Activated CD4-positive, alpha-beta memory T cell treated with anti-CD3 and anti-CD28 coated beads for 36 hours (primary cell): ENCODE data around the gene INTS2. TPM values are rescaled to one million over a fixed set of nuclear protein-coding genes. Genes with fewer than 3 reads are reported as not detected.
A peak's percentile ranks its signal among the peaks of the same experiment; 100 is the strongest.

Experiments
- CTCF ChIA-PET: fragments of 350-600 bp; sonication (Branson Sonifier 250); formaldehyde crosslinking; loops from one replicate; lab custom pipeline; 2021; ENCODE audit warnings: antibody characterized with exemption, inconsistent platforms; lab: Charles Lee
- POLR2A ChIA-PET: fragments of 350-600 bp; sonication (Branson Sonifier 250); formaldehyde crosslinking; loops from one replicate; lab custom pipeline; 2021; ENCODE audit warnings: antibody characterized with exemption; lab: Charles Lee
- DNase-seq: peaks from one replicate; pipeline ENCODE4 v3.0.0-alpha.2; 2020
- H3K27ac Mint-ChIP-seq: one replicate; pipeline ENCODE4 v1.8.0; 2021; ENCODE audit warnings: mixed read lengths
- H3K27me3 Mint-ChIP-seq: one replicate; pipeline ENCODE4 v1.8.0; 2021; ENCODE audit warnings: mixed read lengths
- H3K36me3 Mint-ChIP-seq: one replicate; pipeline ENCODE4 v1.8.0; 2021; ENCODE audit warnings: mixed read lengths
- H3K4me1 Mint-ChIP-seq: one replicate; pipeline ENCODE4 v1.8.0; 2021; ENCODE audit warnings: low read depth, mixed read lengths
- H3K4me3 Mint-ChIP-seq: one replicate; pipeline ENCODE4 v1.8.0; 2021; ENCODE audit warnings: mild to moderate bottlenecking, mixed read lengths
- H3K9me3 Mint-ChIP-seq: one replicate; pipeline ENCODE4 v1.8.0; 2021; ENCODE audit warnings: mixed read lengths
- intact Hi-C: fragments of 100-400 bp; cut with micrococcal nuclease; formaldehyde crosslinking; loops from one replicate; pipeline ENCODE4 v1.15.1; 2023
- total RNA-seq, 2 experiments: library from RNA; stranded (reverse); gene quantifications; one replicate each; pipeline ENCODE4 v1.2.3, GENCODE V29; 2021

The INTS2 gene
- total RNA-seq: 10 to 100 TPM; 23.0 to 27.4 TPM

DNA sequence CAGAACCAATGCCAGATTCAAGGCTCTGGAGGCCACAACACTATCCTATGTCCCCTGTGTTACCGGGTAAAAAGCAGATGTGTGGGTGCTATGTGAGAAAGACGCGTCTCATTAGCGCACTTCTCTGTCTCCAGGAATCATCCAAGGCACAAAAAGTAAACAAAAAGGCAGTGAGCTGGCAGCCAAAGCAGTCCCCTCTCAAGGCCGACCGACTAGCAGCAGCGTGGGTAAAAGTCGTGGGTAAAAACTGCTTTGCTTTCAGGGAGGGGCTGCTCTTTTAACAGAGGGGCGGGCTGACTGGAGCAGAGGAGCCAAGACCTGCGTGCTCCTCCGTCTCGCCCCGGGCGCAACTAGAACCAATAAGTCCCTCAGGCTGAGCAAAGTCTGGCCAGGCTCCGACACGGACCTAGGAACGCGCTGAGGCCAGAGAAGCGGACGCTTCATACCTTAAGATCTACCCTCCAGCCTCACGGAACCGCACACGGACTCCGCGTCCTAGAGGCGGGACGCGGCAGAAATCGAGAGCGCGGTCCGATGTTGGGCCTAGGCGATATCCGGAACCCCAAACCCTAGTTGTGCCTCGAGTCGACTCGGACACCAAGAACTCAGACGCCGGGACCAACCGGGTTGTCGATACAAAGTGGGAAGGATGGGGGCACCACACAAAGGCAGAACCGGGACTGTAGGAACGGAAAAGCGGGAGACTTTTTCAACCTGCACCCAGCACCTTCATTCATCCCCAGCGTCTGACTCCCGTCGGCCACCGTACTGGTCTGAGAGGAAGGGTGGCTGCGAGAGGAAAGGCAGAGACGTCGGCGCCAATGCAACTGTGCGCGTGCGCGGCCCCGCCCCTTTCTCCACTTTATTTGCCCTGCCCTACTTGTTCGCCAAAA is at the start of gene INTS2:
INTS2 (minus strand) TSS at position 775 of the 893 bp plus-strand sequence. CDS start 1,338 bp downstream, outside the sequence.
- H3K27ac Mint-ChIP-seq: peak within 1 kb of the TSS; percentile 92
- peak; percentile 97 for DNase-seq
- peaks cover 7% of the 10 kb centered on the region for H3K36me3 Mint-ChIP-seq
- ChIA-PET POLR2A (interaction anchor here (1.3 kb wide), 1 partner anchor 64 kb away, joined by 3 read pairs; the partner anchor contains the start of gene BRIP1), CTCF (interaction anchor here (1.0 kb wide), 1 partner anchor 38 kb away, joined by 3 read pairs; no protein-coding TSS in a partner anchor)
- H3K4me3 Mint-ChIP-seq: peak within 1 kb of the TSS; percentile 90
- H3K4me1 Mint-ChIP-seq: peaks cover 20% of the 10 kb centered on the region
- H3K27me3 Mint-ChIP-seq: no peaks in the 10 kb centered on the region
- intact Hi-C loops: loop anchor here (1.0 to 2.0 kb wide), 3 partner anchors 64 to 181 kb away; partner anchors contain the start of gene BRIP1
- H3K9me3 Mint-ChIP-seq: no peaks in the 10 kb centered on the region

DNA sequence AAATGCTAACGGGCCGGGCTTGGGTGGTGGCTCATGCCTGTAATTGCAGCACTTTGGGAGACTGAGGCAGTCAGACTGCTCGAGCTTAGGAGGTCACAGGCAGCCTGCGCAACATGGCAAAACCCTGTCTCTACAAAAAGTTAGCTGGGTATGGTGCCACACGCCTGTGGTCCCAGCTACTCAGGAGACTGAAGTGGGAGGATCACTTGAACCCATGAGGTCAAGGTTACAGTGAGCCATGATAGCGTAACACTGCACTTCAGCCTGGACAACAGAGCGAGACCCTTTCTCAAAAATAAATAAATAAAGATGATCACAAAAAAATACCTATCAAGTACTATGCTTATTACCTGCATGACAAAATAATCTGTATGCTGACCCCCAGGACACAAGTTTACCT is 46.3 kb upstream of the INTS2 start:
- CTCF ChIA-PET: interaction anchor here (2.1 kb wide), 1 partner anchor 92 kb away, joined by 5 read pairs; no protein-coding TSS in a partner anchor
- Mint-ChIP-seq H3K27me3 (no peaks in the 10 kb centered on the region), H3K9me3 (no peaks in the 10 kb centered on the region), H3K4me1 (peaks cover 18% of the 10 kb centered on the region), H3K36me3 (peaks cover 30% of the 10 kb centered on the region), H3K4me3 (no peak overlapping the region), H3K27ac (no peak overlapping the region)
- DNase-seq: no peak
- intact Hi-C loops: loop anchor here (10.0 kb wide), 1 partner anchor 91 kb away; the partner anchor contains the start of gene MED13
- POLR2A ChIA-PET: no interaction called here

- ChIA-PET POLR2A (no interaction called here), CTCF (interaction anchor here (2.1 kb wide), 1 partner anchor 93 kb away, joined by 5 read pairs; no protein-coding TSS in a partner anchor)
- Mint-ChIP-seq H3K36me3 (peaks cover 27% of the 10 kb centered on the region), H3K4me1 (peaks cover 18% of the 10 kb centered on the region), H3K9me3 (no peaks in the 10 kb centered on the region), H3K27me3 (no peaks in the 10 kb centered on the region), H3K27ac (no peak overlapping the region), H3K4me3 (no peak overlapping the region)
- intact Hi-C loops: loop anchor here (10.0 kb wide), 1 partner anchor 92 kb away; the partner anchor contains the start of gene MED13
- no peak for DNase-seq
These were observed 44.5 kb upstream of the INTS2 start for GRCh38 chr17:61972311-61972710.

DNA sequence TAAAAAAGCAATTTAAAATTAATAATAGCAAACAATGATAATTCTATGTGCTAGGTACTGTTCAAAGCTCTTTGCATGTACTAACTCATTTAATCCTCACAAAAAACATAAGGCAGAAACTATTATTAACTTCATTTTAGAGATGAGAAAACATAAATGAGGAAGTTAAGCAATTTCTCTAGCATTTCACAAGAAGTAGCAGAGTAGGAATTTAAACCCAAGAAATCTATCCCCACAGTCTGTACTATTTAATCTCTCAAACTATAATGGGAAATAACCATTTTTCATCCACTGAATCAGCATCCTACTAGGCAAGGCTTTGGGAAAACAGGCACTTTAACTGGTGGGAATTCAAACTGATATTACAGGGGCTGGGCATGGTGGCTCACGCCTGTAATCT is 42.2 kb upstream of the INTS2 start:
- intact Hi-C loops: loop anchor here (10.0 kb wide), 1 partner anchor 95 kb away; the partner anchor contains the start of gene MED13
- no peaks in the 10 kb centered on the region for H3K9me3 Mint-ChIP-seq
- ChIA-PET CTCF (no interaction called here), POLR2A (interaction anchor here (0.5 kb wide), 1 partner anchor 1599 kb away, joined by 5 read pairs; no protein-coding TSS in a partner anchor)
- H3K4me3 Mint-ChIP-seq: no peak overlapping the region
- no peaks in the 10 kb centered on the region for H3K27me3 Mint-ChIP-seq
- no peak for DNase-seq
- H3K36me3 Mint-ChIP-seq: peaks cover 26% of the 10 kb centered on the region
- H3K4me1 Mint-ChIP-seq: peaks cover 7% of the 10 kb centered on the region
- H3K27ac Mint-ChIP-seq: no peak overlapping the region

- CTCF ChIA-PET: no interaction called here
- H3K36me3 Mint-ChIP-seq: peaks cover 20% of the 10 kb centered on the region
These were observed 41.0 kb upstream of the INTS2 start for GRCh38 chr17:61968757-61969156.

DNA sequence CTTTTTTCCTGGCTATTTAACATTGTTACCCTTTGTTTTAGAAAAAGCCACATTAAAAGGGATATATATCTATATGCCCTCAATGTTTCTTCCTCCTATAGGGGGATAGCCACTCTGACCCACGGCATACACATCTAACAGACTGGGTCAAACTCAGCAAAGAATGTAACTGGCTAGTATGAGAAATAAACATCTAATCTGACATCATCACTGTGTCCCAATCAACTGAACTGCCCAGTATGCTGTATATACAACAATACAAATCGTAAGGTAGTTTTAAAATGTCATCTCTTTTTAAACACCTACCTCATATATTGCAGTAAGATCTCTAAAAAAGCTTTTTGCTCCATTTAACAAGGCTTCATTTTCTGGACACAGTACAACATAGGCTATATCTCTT is 39.9 kb upstream of the INTS2 start:
- peaks cover 21% of the 10 kb centered on the region for H3K36me3 Mint-ChIP-seq
- intact Hi-C loops: no loop called here
- H3K27ac Mint-ChIP-seq: no peak overlapping the region
- ChIA-PET CTCF (no interaction called here), POLR2A (no interaction called here)
- H3K27me3 Mint-ChIP-seq: no peaks in the 10 kb centered on the region
- no peaks in the 10 kb centered on the region for H3K4me1 Mint-ChIP-seq
- H3K9me3 Mint-ChIP-seq: no peaks in the 10 kb centered on the region
- no peak overlapping the region for H3K4me3 Mint-ChIP-seq
- DNase-seq: no peak

More at GRCh38 chr17:61968757-61969156, 41.0 kb upstream of the INTS2 start:
- Mint-ChIP-seq H3K4me3 (no peak overlapping the region), H3K4me1 (no peaks in the 10 kb centered on the region), H3K27me3 (no peaks in the 10 kb centered on the region), H3K27ac (no peak overlapping the region), H3K9me3 (no peaks in the 10 kb centered on the region)
- POLR2A ChIA-PET: no interaction called here
- intact Hi-C loops: no loop called here
- DNase-seq: no peak

DNA sequence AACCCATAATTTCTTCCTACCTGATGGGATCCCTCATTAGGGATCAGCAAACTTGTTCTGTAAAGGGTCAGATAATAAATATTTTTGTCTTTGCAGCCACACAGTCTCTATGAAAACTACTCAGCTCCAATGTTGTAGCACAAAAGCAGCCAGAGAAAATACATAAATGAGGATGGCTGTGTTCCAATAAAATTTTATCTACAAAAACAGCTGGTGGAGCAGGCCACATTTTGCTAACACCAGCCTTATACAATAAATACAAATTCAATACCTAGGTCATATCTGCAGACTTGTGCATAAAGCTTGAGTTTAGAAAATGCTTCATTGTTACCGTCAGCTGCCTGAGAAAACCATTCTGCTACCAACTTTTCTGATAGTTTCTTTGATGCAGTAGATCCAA is 38.4 kb upstream of the INTS2 start:
- Mint-ChIP-seq H3K36me3 (peaks cover 19% of the 10 kb centered on the region), H3K4me1 (no peaks in the 10 kb centered on the region), H3K27me3 (no peaks in the 10 kb centered on the region), H3K27ac (no peak overlapping the region), H3K4me3 (no peak overlapping the region), H3K9me3 (no peaks in the 10 kb centered on the region)
- ChIA-PET POLR2A (no interaction called here), CTCF (interaction anchor here (1.5 kb wide), 1 partner anchor 38 kb away, joined by 3 read pairs; the partner anchor contains the start of gene INTS2)
- intact Hi-C loops: no loop called here
- DNase-seq: no peak

- no peak overlapping the region for H3K4me3 Mint-ChIP-seq
- CTCF ChIA-PET: no interaction called here
- intact Hi-C loops: no loop called here
- no peak for DNase-seq
- H3K4me1 Mint-ChIP-seq: no peaks in the 10 kb centered on the region
- no peak overlapping the region for H3K27ac Mint-ChIP-seq
- POLR2A ChIA-PET: no interaction called here
- H3K36me3 Mint-ChIP-seq: peaks cover 20% of the 10 kb centered on the region
- H3K27me3 Mint-ChIP-seq: no peaks in the 10 kb centered on the region
- H3K9me3 Mint-ChIP-seq: no peaks in the 10 kb centered on the region
These were observed 27.8 kb upstream of the INTS2 start for GRCh38 chr17:61955619-61956018.

DNA sequence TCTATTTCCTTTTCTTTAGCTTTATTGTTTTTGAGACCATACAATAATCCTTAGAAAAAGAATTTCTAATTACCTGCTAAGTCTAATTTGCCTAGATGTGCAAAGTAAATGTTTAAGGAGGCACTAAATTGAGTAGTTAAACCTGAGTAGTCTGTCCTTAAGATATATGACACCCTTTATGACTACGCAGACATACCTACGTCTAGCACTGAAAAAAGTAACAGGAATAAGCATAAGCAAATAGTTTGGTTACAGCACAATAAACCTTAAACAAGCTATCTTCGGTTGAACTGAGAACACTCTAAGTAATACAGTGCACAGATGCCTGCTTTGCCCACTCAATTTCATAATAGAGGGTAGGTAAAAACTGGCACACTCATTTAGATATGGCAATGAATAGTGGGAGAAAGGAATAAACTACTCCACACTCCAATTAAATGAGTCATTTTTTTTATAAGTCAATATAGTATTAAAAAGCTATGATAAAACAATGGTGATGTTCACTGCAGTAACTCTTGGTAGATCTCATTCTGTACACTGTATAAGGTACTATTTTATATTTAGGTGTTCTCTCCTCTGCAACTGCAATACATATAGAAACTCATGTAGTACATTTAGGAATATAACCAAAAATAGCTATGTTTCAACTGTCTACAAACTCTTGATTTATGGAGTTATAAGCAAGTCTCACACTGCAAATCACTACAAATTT is 19.7 kb upstream of the INTS2 start:
- Mint-ChIP-seq H3K36me3 (peaks cover 17% of the 10 kb centered on the region), H3K27me3 (no peaks in the 10 kb centered on the region), H3K4me1 (peaks cover 3% of the 10 kb centered on the region), H3K4me3 (no peak overlapping the region), H3K27ac (no peak overlapping the region), H3K9me3 (no peaks in the 10 kb centered on the region)
- CTCF ChIA-PET: no interaction called here
- intact Hi-C loops: no loop called here
- no peak for DNase-seq
- POLR2A ChIA-PET: no interaction called here

DNA sequence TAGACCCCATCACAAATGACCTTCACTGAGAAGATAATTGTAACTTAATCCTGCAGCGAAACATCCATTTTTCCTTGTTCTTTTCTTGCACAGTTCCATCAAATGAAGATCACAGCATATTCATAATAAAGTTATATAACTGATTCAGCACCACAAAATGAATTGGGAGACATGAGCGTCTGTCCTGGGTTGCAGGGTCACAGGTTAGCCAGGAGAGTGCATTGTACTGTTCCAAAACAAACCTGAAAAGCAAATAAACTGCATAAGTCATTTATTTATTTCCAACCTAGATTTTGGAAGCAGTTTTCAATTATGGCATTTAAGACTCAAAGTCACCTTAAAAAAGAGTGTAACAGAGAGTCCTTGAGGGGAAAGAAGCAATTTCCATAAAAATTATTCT is 18.6 kb upstream of the INTS2 start:
- Mint-ChIP-seq H3K4me3 (no peak overlapping the region), H3K27ac (no peak overlapping the region)

DNA sequence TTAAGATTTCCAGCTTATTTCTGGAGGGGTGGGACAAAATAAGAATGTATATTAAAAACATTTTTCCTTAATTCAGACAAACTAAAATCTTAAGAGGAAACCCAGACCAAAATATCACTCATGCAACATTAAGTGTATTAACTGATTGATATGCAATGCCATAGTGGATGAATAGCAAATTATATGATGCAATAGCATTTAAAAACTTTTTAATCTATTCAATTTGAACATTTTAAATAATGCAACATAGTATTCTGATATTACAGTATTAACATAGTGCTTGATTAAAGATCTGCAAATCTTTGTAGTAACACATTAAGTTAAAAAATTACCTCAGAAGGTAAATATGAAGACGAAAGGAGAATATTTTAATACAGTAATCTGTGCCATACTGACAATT is 15.3 kb upstream of the INTS2 start:
- Mint-ChIP-seq H3K27ac (no peak overlapping the region), H3K36me3 (peaks cover 12% of the 10 kb centered on the region), H3K9me3 (no peaks in the 10 kb centered on the region), H3K27me3 (no peaks in the 10 kb centered on the region), H3K4me1 (peaks cover 3% of the 10 kb centered on the region), H3K4me3 (no peak overlapping the region)
- no peak for DNase-seq
- ChIA-PET CTCF (no interaction called here), POLR2A (no interaction called here)
- intact Hi-C loops: no loop called here

More for the DNA sequence above, 18.6 kb upstream of the INTS2 start:
- POLR2A ChIA-PET: no interaction called here
- intact Hi-C loops: no loop called here
- DNase-seq: no peak
- H3K9me3 Mint-ChIP-seq: no peaks in the 10 kb centered on the region
- H3K27me3 Mint-ChIP-seq: no peaks in the 10 kb centered on the region
- CTCF ChIA-PET: no interaction called here
- H3K4me1 Mint-ChIP-seq: peaks cover 3% of the 10 kb centered on the region
- H3K36me3 Mint-ChIP-seq: peaks cover 17% of the 10 kb centered on the region

DNA sequence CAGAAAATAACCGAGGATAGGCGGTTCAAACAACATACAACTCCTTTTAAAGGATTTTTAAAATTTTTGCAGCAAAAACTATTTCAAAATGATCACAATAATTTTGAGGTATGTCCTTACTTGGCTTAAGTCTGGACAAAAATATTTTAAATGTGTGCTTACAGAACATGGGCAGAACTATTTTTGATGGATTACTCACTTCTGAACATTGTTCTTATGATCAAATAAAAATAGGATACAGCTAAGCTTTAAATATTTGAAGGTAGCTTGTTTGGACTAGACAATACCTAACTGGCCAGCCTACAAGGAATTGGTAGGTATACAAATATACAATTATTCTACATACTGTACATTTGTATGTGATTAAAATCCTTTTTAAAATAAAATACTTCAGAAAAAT is 14.3 kb upstream of the INTS2 start:
- no peak for DNase-seq
- peaks cover 3% of the 10 kb centered on the region for H3K4me1 Mint-ChIP-seq
- peaks cover 10% of the 10 kb centered on the region for H3K36me3 Mint-ChIP-seq
- CTCF ChIA-PET: interaction anchor here (0.6 kb wide), 1 partner anchor 80 kb away, joined by 4 read pairs; no protein-coding TSS in a partner anchor
- intact Hi-C loops: no loop called here
- H3K27me3 Mint-ChIP-seq: no peaks in the 10 kb centered on the region
- H3K27ac Mint-ChIP-seq: no peak overlapping the region
- POLR2A ChIA-PET: no interaction called here
- H3K4me3 Mint-ChIP-seq: no peak overlapping the region
- H3K9me3 Mint-ChIP-seq: no peaks in the 10 kb centered on the region
